ENCODE data around the gene C5orf58.

Gene C5orf58

DNA sequence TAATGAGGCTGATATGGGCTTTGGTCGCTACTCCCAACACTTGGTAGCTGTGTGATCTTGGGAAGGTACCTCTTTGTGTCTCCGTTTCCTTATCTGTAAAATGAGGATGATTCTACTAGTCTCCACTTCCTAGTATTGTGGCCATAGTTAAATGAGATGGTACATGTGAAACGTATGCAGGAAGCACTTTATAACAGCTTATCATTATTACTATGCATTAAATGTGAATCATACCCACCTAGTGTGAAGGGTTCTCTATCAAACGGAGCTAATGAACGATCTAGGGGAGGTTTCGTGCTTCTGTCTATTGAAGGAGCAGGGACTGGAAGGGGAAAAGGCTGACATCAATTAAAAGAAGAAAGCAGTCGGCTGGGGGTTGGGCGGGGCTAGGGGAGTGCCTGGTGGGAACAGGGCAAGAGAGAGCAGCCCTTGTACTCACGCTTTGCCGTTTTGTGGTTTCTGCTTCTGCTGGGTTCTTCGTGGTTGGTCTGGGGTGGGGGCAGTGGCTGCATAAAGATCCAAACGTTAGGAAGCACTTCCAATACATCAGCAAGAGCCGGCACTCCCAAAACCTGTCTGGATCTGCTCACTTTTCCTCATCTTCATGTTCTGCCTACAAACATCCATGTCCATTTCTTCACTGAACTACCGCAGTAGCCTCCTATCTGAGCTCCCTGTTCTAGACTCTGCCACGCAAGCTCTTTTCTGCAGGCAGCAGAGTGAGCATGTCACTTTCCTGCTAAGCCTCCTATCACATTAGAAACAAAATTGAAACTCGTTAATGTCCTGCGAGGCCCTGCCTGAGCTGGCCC lies 34.0 kb downstream of the C5orf58 start:
- Histone ChIP-seq H3K9me3 (no peaks in the 10 kb centered on the region), H3K27me3 (no peaks in the 10 kb centered on the region), H3K4me3 (ENCODE audit: low read depth in 1 of 2, low read length in 1 of 2) (no peak overlapping the region), H3K27ac (peak overlapping the region; percentile 82), H3K4me1 (ENCODE audit: control insufficient read depth in 1 of 2, insufficient read depth in 1 of 2, low read depth in 1 of 2, low read length in 1 of 2) (peaks cover 34 to 43% of the 10 kb centered on the region in 2 experiments), H3K36me3 (peaks cover 100% of the 10 kb centered on the region)
- TF ChIP-seq CTCF (IDR thresholded peaks at IDR 0.05), result no peak

GRCh38 chr5:170267431-170268152 lies 34.8 kb downstream of the C5orf58 start:
- H3K4me3 ChIP-seq (ENCODE audit: low read depth in 1 of 2, low read length in 1 of 2), result no peak overlapping the region

GRCh38 chr5:170268153-170268689 lies 35.4 kb downstream of the C5orf58 start:
- Histone ChIP-seq H3K36me3 (peaks cover 100% of the 10 kb centered on the region), H3K4me3 (ENCODE audit: low read depth in 1 of 2, low read length in 1 of 2) (peak overlapping the region in 1 of 2 experiments; percentile 47), H3K27ac (peak overlapping the region; percentile 82)

More at GRCh38 chr5:170267431-170268152, 34.8 kb downstream of the C5orf58 start:
- Histone ChIP-seq H3K27me3 (no peaks in the 10 kb centered on the region), H3K4me1 (ENCODE audit: control insufficient read depth in 1 of 2, insufficient read depth in 1 of 2, low read depth in 1 of 2, low read length in 1 of 2) (peaks cover 35 to 43% of the 10 kb centered on the region in 2 experiments), H3K36me3 (peaks cover 100% of the 10 kb centered on the region), H3K9me3 (no peaks in the 10 kb centered on the region), H3K27ac (peak overlapping the region; percentile 82)
- peak; percentile 77 for TF ChIP-seq CTCF (IDR thresholded peaks at IDR 0.05)

GRCh38 chr5:170268884-170269283 lies 36.1 kb downstream of the C5orf58 start:
- peaks cover 35 to 43% of the 10 kb centered on the region in 2 experiments for H3K4me1 ChIP-seq (ENCODE audit: control insufficient read depth in 1 of 2, insufficient read depth in 1 of 2, low read depth in 1 of 2, low read length in 1 of 2)
- H3K27me3 ChIP-seq, result no peaks in the 10 kb centered on the region
- H3K9me3 ChIP-seq, result no peaks in the 10 kb centered on the region
- H3K27ac ChIP-seq, result peak overlapping the region; percentile 82
- H3K36me3 ChIP-seq, result peaks cover 100% of the 10 kb centered on the region
- H3K4me3 ChIP-seq (ENCODE audit: low read depth in 1 of 2, low read length in 1 of 2), result peak overlapping the region; percentile 35 to 47
- peak; percentile 12 for TF ChIP-seq CTCF (IDR thresholded peaks at IDR 0.05)

More at GRCh38 chr5:170268153-170268689, 35.4 kb downstream of the C5orf58 start:
- no peak for TF ChIP-seq CTCF (IDR thresholded peaks at IDR 0.05)
- Histone ChIP-seq H3K9me3 (no peaks in the 10 kb centered on the region), H3K27me3 (no peaks in the 10 kb centered on the region), H3K4me1 (ENCODE audit: control insufficient read depth in 1 of 2, insufficient read depth in 1 of 2, low read depth in 1 of 2, low read length in 1 of 2) (peaks cover 35 to 43% of the 10 kb centered on the region in 2 experiments)

GRCh38 chr5:170269579-170269978 lies 36.8 kb downstream of the C5orf58 start:
- H3K4me1 ChIP-seq (ENCODE audit: control insufficient read depth in 1 of 2, insufficient read depth in 1 of 2, low read depth in 1 of 2, low read length in 1 of 2), result peaks cover 35 to 43% of the 10 kb centered on the region in 2 experiments
- H3K9me3 ChIP-seq, result no peaks in the 10 kb centered on the region
- H3K27me3 ChIP-seq, result no peaks in the 10 kb centered on the region
- TF ChIP-seq CTCF (IDR thresholded peaks at IDR 0.05), result no peak
- peak overlapping the region; percentile 35 to 47 for H3K4me3 ChIP-seq (ENCODE audit: low read depth in 1 of 2, low read length in 1 of 2)
- peak overlapping the region; percentile 82 for H3K27ac ChIP-seq
- H3K36me3 ChIP-seq, result peaks cover 100% of the 10 kb centered on the region
